K562 (cell line): ENCODE results near the gene MYL12B. TPM values are rescaled to one million over a fixed set of nuclear protein-coding genes. Genes with fewer than 3 reads are reported as not detected.

Experiments used
- ATAC-seq: fragments of 200-7000 bp; cut with Tn5 transposase; 3 replicates; pipeline ENCODE4 v1.9.1; 2020; ENCODE audit warnings: moderate library complexity
- BruUV-seq: library from RNA; stranded (reverse); fragments of 400-500 nt; replicated peaks from 2 replicates; lab custom pipeline; 2021; lab: Mats Ljungman, UMichigan
- CTCF ChIA-PET: fragments of 300-600 bp; formaldehyde crosslinking; extraction: SDS; loops from one replicate; lab custom pipeline; 2021; ENCODE audit warnings: low intra/inter-chr PET ratio; lab: Yijun Ruan, JAX
- POLR2A ChIA-PET: fragments of 300-600, 350-650 bp; sonication (Branson Sonifier 250); formaldehyde crosslinking; extraction: SDS; loops from one replicate; lab custom pipeline; 2021; ENCODE audit warnings: antibody characterized with exemption, inconsistent platforms; lab: Yijun Ruan, JAX
- DNase-seq, 4 experiments: peaks; one replicate each; pipeline versions ENCODE4 v3.0.0 to v3.0.0-alpha.2; 2011 to 2018; ENCODE audit warnings: low spot score in 3 of 4, mixed read lengths in 3 of 4; ENCODE audit errors: extremely low read depth in 1 of 4
- FAIRE-seq: peaks from 2 replicates; lab custom pipeline; 2011; peaks lifted over from hg19 to GRCh38; lab: Jason Lieb, UNC
- H2AFZ ChIP-seq: 2 replicates; pipeline ENCODE4 v1.6.0; 2011; ENCODE audit warnings: low read depth, low read length, control low read depth, inconsistent platforms
- H3K27ac ChIP-seq: fragments of 200-600 bp; 3 replicates; pipeline ENCODE4 v1.8.0; 2011; ENCODE audit warnings: low read depth, mild to moderate bottlenecking, control low read depth, inconsistent platforms, low read length, moderate library complexity, mixed read lengths; ENCODE audit errors: extremely low read depth
- H3K27me3 ChIP-seq, 2 experiments: fragments of 300-600 bp in 1 of 2; 2 replicates in 1 of 2; 3 replicates in 1 of 2; pipeline versions ENCODE4 v1.6.0 to v1.8.0; 2011; ENCODE audit warnings: inconsistent platforms in 2 of 2, low read length in 2 of 2, mild to moderate bottlenecking in 1 of 2, mixed read lengths in 1 of 2, moderate library complexity in 1 of 2; ENCODE audit not compliant: control insufficient read depth in 2 of 2, insufficient read depth in 2 of 2
- H3K36me3 ChIP-seq: fragments of 300-600 bp; 3 replicates; pipeline ENCODE4 v1.8.0; 2011; ENCODE audit warnings: mild to moderate bottlenecking, low read length, inconsistent platforms; ENCODE audit not compliant: control insufficient read depth, insufficient read depth
- H3K4me1 ChIP-seq, 2 experiments: fragments of 200-600 bp in 1 of 2; replicated peaks in 1 of 2; 2 replicates in 1 of 2; 3 replicates in 1 of 2; pipeline versions ENCODE4 v1.5.1 to v1.8.0; 2011; ENCODE audit warnings: inconsistent platforms in 2 of 2, low read length in 2 of 2, mild to moderate bottlenecking in 1 of 2, mixed read lengths in 1 of 2, moderate library complexity in 1 of 2; ENCODE audit not compliant: control insufficient read depth in 2 of 2, insufficient read depth in 2 of 2
- H3K4me2 ChIP-seq: 2 replicates; pipeline ENCODE4 v1.6.1; 2011; ENCODE audit warnings: low read length, control low read depth, inconsistent platforms, mixed read lengths; ENCODE audit not compliant: insufficient read depth
- H3K4me3 ChIP-seq: fragments of 200-600 bp; sonication (generic), shearing (Covaris generic); 2 replicates; pipeline ENCODE4 v1.5.1; 2016; ENCODE audit warnings: control low read depth, inconsistent platforms
- H3K79me2 ChIP-seq: fragments of 200-600 bp; 3 replicates; pipeline ENCODE4 v1.8.0; 2011; ENCODE audit warnings: low read length, inconsistent platforms; ENCODE audit not compliant: control insufficient read depth, insufficient read depth
- H3K9ac ChIP-seq, 2 experiments: 2 replicates each; pipeline versions ENCODE4 v1.6.0 to v1.6.1; 2011; ENCODE audit warnings: low read depth in 2 of 2, low read length in 2 of 2, control low read depth in 1 of 2, inconsistent platforms in 1 of 2, mild to moderate bottlenecking in 1 of 2, mixed read lengths in 1 of 2; ENCODE audit not compliant: insufficient read depth in 1 of 2
- H3K9me1 ChIP-seq: one replicate; pipeline ENCODE4 v1.6.0; 2011; ENCODE audit warnings: inconsistent platforms, mild to moderate bottlenecking, low read length, moderate library complexity; ENCODE audit not compliant: control insufficient read depth, insufficient read depth
- H3K9me3 ChIP-seq: replicated peaks from 2 replicates; pipeline ENCODE4 v1.5.1; 2011; ENCODE audit warnings: low read depth, low read length, inconsistent platforms; ENCODE audit not compliant: control insufficient read depth, insufficient read depth
- H4K20me1 ChIP-seq: replicated peaks from 2 replicates; pipeline ENCODE4 v1.6.1; 2011; ENCODE audit warnings: low read length, inconsistent platforms, mixed read lengths; ENCODE audit not compliant: control insufficient read depth, insufficient read depth
- ATF1 ChIP-seq, 2 experiments: fragments of 450-650 bp in 1 of 2; IDR thresholded peaks; 2 replicates each; pipeline ENCODE4 v1.6.1; 2016; ENCODE audit warnings: missing compliant biosample characterization in 1 of 2, missing genetic modification characterization in 1 of 2
- CEBPG ChIP-seq, 3 experiments: fragments of 200-800 bp in 1 of 3; sonication (Bioruptor generic) in 1 of 3; sonication (generic) in 1 of 3; formaldehyde crosslinking in 1 of 3; IDR thresholded peaks in 2 of 3; conservative IDR thresholded peaks in 1 of 3; 2 replicates each; pipeline versions ENCODE4 v1.6.1 to v1.8.0; 2016 to 2022; ENCODE audit warnings: missing compliant biosample characterization in 2 of 3, missing genetic modification characterization in 2 of 3, mild to moderate bottlenecking in 1 of 3, missing genetic modification reagents in 1 of 3
- TFE3 ChIP-seq: fragments of 450-650 bp; formaldehyde crosslinking; IDR thresholded peaks from 2 replicates; pipeline ENCODE4 v1.4.0; 2020; ENCODE audit warnings: mild to moderate bottlenecking, mixed read lengths
- WGBS: fragments of 100-300 bp; shearing (Covaris generic); methylation state at CpG from one replicate; pipeline ENCODE4 v1.1.6; 2016; ENCODE audit warnings: low coverage, mixed read lengths; ENCODE audit not compliant: insufficient coverage; ENCODE audit errors: missing lambda C conversion rate; 5-methylcytosine and 5-hydroxymethylcytosine counted together
- in situ Hi-C: fragments of 300-500 bp; cut with MboI; formaldehyde crosslinking; loops from 4 replicates; pipeline ENCODE4 v1.15.0; 2018; ENCODE audit warnings: inconsistent platforms, mixed read lengths
- intact Hi-C: fragments of 100-400 bp; cut with micrococcal nuclease; formaldehyde crosslinking; loops from 2 replicates; pipeline ENCODE4 v1.14.2; 2022
- polyA plus RNA-seq, 8 experiments: library from polyadenylated mRNA; depleted of rRNA in 4 of 8; stranded (reverse) in 5 of 8; unstranded in 3 of 8; fragments of >200 nt; fragmentation: Nextera tagmentation in 2 of 8; fragmentation: Illumina TruSeq in 1 of 8; extraction: Ambion mirVana in 2 of 8; extraction: Trizol in 1 of 8; gene quantifications; 2 replicates each; pipeline versions ENCODE4 v1.2.1 to v1.2.3, GENCODE V29; 2011 to 2014; ENCODE audit warnings: inconsistent platforms in 1 of 8, missing spikeins in 1 of 8
- total RNA-seq, 7 experiments: library from RNA; depleted of rRNA in 6 of 7; stranded (reverse); fragments of >200 nt in 6 of 7; fragmentation: Illumina TruSeq in 2 of 7; extraction: Trizol in 2 of 7; gene quantifications; 2 replicates each; pipeline versions ENCODE4 v1.2.1 to v1.2.3, GENCODE V29; 2011 to 2021; ENCODE audit warnings: low replicate concordance in 1 of 7

MYL12B gene
- total and polyA plus RNA-seq, 9 of the 15 experiments (the other 6 are each of a cell fraction or from before 2014, with no cell fraction given) = 220 to 995 (median 463) TPM

- Histone ChIP-seq H3K9me3 (no peaks in the 10 kb centered on the region), H3K9ac (no peak overlapping the region), H3K36me3 (no peaks in the 10 kb centered on the region), H3K9me1 (no peaks in the 10 kb centered on the region), H3K4me2 (no peak overlapping the region), H3K4me3 (no peak overlapping the region), H2AFZ (no peak overlapping the region; the same call in 1 of the 2 replicates), H4K20me1 (no peaks in the 10 kb centered on the region), H3K4me1 (peaks cover 3 to 12% of the 10 kb centered on the region in 2 experiments; a peak in 3 of 5 replicates), H3K27me3 (no peaks in the 10 kb centered on the region), H3K27ac (no peak overlapping the region), H3K79me2 (no peaks in the 10 kb centered on the region)
- ATAC-seq (peak; percentile 50), FAIRE-seq (no peak), DNase-seq (no peak)
- 72% methylated on average over 1 of the region's 1 CpG for WGBS
- POLR2A ChIA-PET = interaction anchor here (0.6 to 1.8 kb wide), 3 partner anchors 12 to 147 kb away, joined by 3 to 5 read pairs (median 3); no protein-coding TSS in a partner anchor
- CTCF ChIA-PET = no interaction called here
- intact Hi-C loops (no loop called here), in situ Hi-C loops (no loop called here)
- BruUV-seq = no TSS peak
- TF ChIP-seq ATF1 (CRISPR knock-in tag; IDR thresholded peaks at IDR 0.05) (no peak), ATF1 (tag; IDR thresholded peaks at IDR 0.05) (0 out of 2 replicates have a peak, but pooled peaks have one; percentile 1), CEBPG (CRISPR knock-in tag; IDR thresholded peaks at IDR 0.05) (peak; percentile 58), CEBPG (tag; conservative IDR thresholded peaks at IDR 0.05 in 1 of 2, IDR thresholded peaks at IDR 0.05 in 1 of 2) (peak; percentile 39 to 71; a peak in 3 of 4 replicates), TFE3 (no peak)
These were observed 42.9 kb downstream of the MYL12B start for GRCh38 chr18:3304832-3305231.
